Heart left ventricle (tissue), 16 donors: Measurements from ENCODE around the gene NPRL2. TPM values are rescaled to one million over a fixed set of nuclear protein-coding genes. Genes with fewer than 3 reads are reported as not detected.

Experiments used
- ATAC-seq, 4 donors: fragments of 200-7000 bp; cut with Tn5 transposase; one replicate each; pipeline ENCODE4 v1.9.1; 2020 to 2022; ENCODE audit warnings: moderate library complexity in 4 of 4, mild to moderate bottlenecking in 3 of 4, moderate number of reproducible peaks in 1 of 4
- DNase-seq, 5 donors: peaks; one replicate each; pipeline ENCODE4 v3.0.0-alpha.2; 2020
- H3K27ac ChIP-seq, 12 donors: fragments of 200-600 bp; sonication (generic) in 4 of 12; one replicate each; pipeline versions ENCODE4 v1.5.0 to v1.8.0; 2016 to 2022; ENCODE audit warnings: mild to moderate bottlenecking in 2 of 12
- H3K27me3 ChIP-seq, 9 donors: fragments of 200-600 bp; sonication (generic) in 2 of 9; one replicate each; pipeline versions ENCODE4 v1.5.1 to v1.8.0; 2016 to 2022; ENCODE audit warnings: mild to moderate bottlenecking in 3 of 9
- H3K36me3 ChIP-seq, 9 donors: fragments of 200-600 bp; sonication (generic) in 2 of 9; one replicate each; pipeline versions ENCODE4 v1.5.0 to v1.8.0; 2018 to 2022; ENCODE audit warnings: mild to moderate bottlenecking in 2 of 9
- H3K4me1 ChIP-seq, 12 donors: fragments of 200-600 bp; sonication (generic) in 4 of 12; one replicate each; pipeline versions ENCODE4 v1.5.0 to v1.8.0; 2016 to 2022; ENCODE audit warnings: mild to moderate bottlenecking in 3 of 12
- H3K4me3 ChIP-seq, 12 donors: fragments of 200-600 bp; sonication (generic) in 4 of 12; one replicate each; pipeline versions ENCODE4 v1.5.0 to v1.8.0; 2017 to 2022; ENCODE audit warnings: mild to moderate bottlenecking in 9 of 12, moderate library complexity in 4 of 12
- H3K9me3 ChIP-seq, 12 donors: fragments of 200-600 bp; sonication (generic) in 4 of 12; one replicate each; pipeline versions ENCODE4 v1.5.0 to v1.8.0; 2016 to 2022; ENCODE audit warnings: mild to moderate bottlenecking in 1 of 12
- POLR2A ChIP-seq, 2 donors: fragments of 450-650 bp; IDR thresholded peaks; one replicate each; pipeline ENCODE4 v1.6.1; 2017; ENCODE audit warnings: antibody characterized with exemption in 2 of 2, mild to moderate bottlenecking in 2 of 2, moderate library complexity in 2 of 2
- WGBS, 4 donors: extraction: QIAGEN DNeasy Blood & Tissue Kit in 2 of 4; methylation state at CpG; one replicate each; pipeline versions ENCODE4 v1.1.5 to v1.1.7; 2013 to 2018; 5-methylcytosine and 5-hydroxymethylcytosine counted together
- intact Hi-C, 10 donors: fragments of 100-400 bp; cut with DNase I; formaldehyde crosslinking; loops; one replicate each; pipeline versions ENCODE4 v1.11.1 to v1.14.2; 2022
- polyA plus RNA-seq, 2 donors: library from polyadenylated mRNA; stranded (reverse); fragments of 200-250 nt; gene quantifications; one replicate each; pipeline ENCODE4 v1.2.3, GENCODE V29; 2013
- total RNA-seq, 9 donors: library from RNA; depleted of rRNA in 2 of 9; stranded (reverse); fragments of >200 nt in 2 of 9; fragmentation: NEBNext Ultra II Directional in 3 of 9; extraction: Animal tissue kit (Norgen Biotek cat#: 25700) in 3 of 9; gene quantifications; one replicate each; pipeline versions ENCODE4 v1.1.0 to v1.2.4, GENCODE V29; 2016 to 2023
- TF ChIP-seq, protein P1 (sequence below), 12 donors: fragments of 200-600 bp; sonication (generic) in 4 of 12; IDR thresholded peaks; one replicate each; pipeline versions ENCODE4 v1.5.0 to v1.8.0; 2018 to 2022; ENCODE audit warnings: antibody characterized with exemption in 12 of 12, mild to moderate bottlenecking in 5 of 12
- donor health status: ischemic (EF 13 %, LVEDD 7.1; RV severe dilation, severe dysfunction).
- donor health status: healthy with polysubstance abuse.
- donor health status: DM: no; HTN: yes; CAD: no.
- donor health status: DM: no; HTN: no; CAD: no.
- donor health status: ischemic (EF 25% LVEDD 6.9; RV normal size, moderate dysfunction).
- donor health status: ischemic (EF 25% LVEDD 5.7; RV mildly dilated, moderate dysfunction).
- donor health status: healthy.
- donor health status: DM: yes; HTN: yes; CAD: no.
- donor health status: ischemic (EF 35%, LVEDD 5.7; RV mildly dilated, moderate dysfunction).
- donor health status: nonischemic (EF 11% LVEDD 7.7; RV severe dilation, severe dysfunction).
- donor health status: DM: yes; HTN: yes; CAD: no.
- donor health status: PGD.
- donor health status: ischemic (EF 29% LVEDD 5.4; RV normal size, mild dysfunction).
- donor health status: nonischemic (EF 23%, LVEDD 6.1; RV moderate dilation, normal function).

Gene NPRL2
- total and polyA plus RNA-seq, 11 donors = 12.0 to 19.0 (median 15.3) TPM

- TF ChIP-seq, protein P1, sequence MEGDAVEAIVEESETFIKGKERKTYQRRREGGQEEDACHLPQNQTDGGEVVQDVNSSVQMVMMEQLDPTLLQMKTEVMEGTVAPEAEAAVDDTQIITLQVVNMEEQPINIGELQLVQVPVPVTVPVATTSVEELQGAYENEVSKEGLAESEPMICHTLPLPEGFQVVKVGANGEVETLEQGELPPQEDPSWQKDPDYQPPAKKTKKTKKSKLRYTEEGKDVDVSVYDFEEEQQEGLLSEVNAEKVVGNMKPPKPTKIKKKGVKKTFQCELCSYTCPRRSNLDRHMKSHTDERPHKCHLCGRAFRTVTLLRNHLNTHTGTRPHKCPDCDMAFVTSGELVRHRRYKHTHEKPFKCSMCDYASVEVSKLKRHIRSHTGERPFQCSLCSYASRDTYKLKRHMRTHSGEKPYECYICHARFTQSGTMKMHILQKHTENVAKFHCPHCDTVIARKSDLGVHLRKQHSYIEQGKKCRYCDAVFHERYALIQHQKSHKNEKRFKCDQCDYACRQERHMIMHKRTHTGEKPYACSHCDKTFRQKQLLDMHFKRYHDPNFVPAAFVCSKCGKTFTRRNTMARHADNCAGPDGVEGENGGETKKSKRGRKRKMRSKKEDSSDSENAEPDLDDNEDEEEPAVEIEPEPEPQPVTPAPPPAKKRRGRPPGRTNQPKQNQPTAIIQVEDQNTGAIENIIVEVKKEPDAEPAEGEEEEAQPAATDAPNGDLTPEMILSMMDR (IDR thresholded peaks at IDR 0.05) = no peak
- TF ChIP-seq POLR2A (IDR thresholded peaks at IDR 0.05) = no peak
- DNase-seq (peak in 1 of 5 donors; percentile 58), ATAC-seq (no peak)
- peaks cover 0 to 17% (median 9%) of the 10 kb centered on the region in 9 donors for H3K36me3 ChIP-seq
- H3K4me1 ChIP-seq = peaks cover 7 to 55% (median 35%) of the 10 kb centered on the region in 12 donors
- H3K27me3 ChIP-seq = peaks cover 0 to 4% (median 0%) of the 10 kb centered on the region in 9 donors
- no peak overlapping the region for H3K27ac ChIP-seq
- intact Hi-C loops = loop anchor here in 3 of 10 donors (5.0 to 10.0 kb wide), 3 partner anchors 87 to 1040 kb away; partner anchors contain the start of genes CISH (in 2 of the 3) and MANF (in 1 of the 3)
- peak overlapping the region in 9 of 12 donors; percentile 37 to 57 (median 48) for H3K4me3 ChIP-seq
- no peaks in the 10 kb centered on the region for H3K9me3 ChIP-seq
- WGBS, 4 donors = 71 to 82% (median 79%) methylated on average over 6 to 8 of the region's 8 CpGs
Observed at GRCh38 chr3:50345008-50345407, 5.6 kb downstream of the NPRL2 start.

DNA sequence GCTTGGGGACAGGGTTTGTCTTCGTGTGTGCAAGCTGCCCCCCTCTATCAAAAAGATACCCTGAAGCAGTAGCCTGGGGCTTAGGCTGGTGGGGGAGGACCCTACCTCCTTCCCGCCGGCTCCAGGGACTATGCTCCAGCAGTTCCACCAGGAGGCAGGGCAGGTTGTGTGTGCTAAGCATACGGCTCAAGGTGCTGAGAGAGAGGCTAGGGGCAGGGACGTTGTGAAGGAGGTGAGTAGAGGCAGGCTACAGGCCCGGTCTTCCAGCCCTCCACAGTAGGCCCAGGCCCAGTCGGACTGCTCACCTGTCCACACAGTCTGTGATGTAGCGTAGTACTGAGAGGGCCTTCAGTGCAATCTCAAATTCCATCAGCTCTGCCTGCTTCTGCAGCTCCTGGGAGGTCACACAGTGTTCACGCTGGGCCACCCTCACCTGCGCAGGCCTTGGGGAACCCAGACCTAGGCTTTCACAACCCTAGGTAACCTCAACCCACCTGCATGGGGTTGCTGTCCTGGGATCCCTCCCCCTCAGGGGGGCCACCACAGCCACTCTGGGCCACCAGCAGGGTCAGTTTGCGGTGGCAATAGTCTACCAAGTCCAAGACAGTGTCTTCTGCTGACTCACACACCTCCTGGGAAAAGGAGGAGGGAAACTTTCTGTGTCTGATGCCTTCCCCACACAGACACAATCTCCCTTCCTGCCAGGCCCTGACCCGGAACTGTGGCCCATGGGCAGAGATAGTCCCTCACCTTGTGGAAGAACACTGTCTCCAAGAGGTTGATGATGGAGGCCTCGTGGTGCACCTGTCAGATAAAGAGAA lies 7.6 kb downstream of the NPRL2 start:
- ATAC-seq = no peak
- no peak overlapping the region for H3K27ac ChIP-seq
- 88% methylated on average over 13 of the region's 13 CpGs for WGBS, 4 donors
- no peak for DNase-seq
- peaks cover 0 to 4% (median under 1%) of the 10 kb centered on the region in 9 donors for H3K36me3 ChIP-seq
- intact Hi-C loops = loop anchor here in 1 of 10 donors (10.0 kb wide), 1 partner anchor 1042 kb away; the partner anchor contains the start of gene MANF
- H3K9me3 ChIP-seq = no peaks in the 10 kb centered on the region
- TF ChIP-seq, protein P1 (IDR thresholded peaks at IDR 0.05) = no peak
- TF ChIP-seq POLR2A (IDR thresholded peaks at IDR 0.05) = no peak
- peaks cover 0 to 4% (median 0%) of the 10 kb centered on the region in 9 donors for H3K27me3 ChIP-seq
- H3K4me1 ChIP-seq = peaks cover 4 to 60% (median 43%) of the 10 kb centered on the region in 12 donors
- H3K4me3 ChIP-seq = no peak overlapping the region

DNA sequence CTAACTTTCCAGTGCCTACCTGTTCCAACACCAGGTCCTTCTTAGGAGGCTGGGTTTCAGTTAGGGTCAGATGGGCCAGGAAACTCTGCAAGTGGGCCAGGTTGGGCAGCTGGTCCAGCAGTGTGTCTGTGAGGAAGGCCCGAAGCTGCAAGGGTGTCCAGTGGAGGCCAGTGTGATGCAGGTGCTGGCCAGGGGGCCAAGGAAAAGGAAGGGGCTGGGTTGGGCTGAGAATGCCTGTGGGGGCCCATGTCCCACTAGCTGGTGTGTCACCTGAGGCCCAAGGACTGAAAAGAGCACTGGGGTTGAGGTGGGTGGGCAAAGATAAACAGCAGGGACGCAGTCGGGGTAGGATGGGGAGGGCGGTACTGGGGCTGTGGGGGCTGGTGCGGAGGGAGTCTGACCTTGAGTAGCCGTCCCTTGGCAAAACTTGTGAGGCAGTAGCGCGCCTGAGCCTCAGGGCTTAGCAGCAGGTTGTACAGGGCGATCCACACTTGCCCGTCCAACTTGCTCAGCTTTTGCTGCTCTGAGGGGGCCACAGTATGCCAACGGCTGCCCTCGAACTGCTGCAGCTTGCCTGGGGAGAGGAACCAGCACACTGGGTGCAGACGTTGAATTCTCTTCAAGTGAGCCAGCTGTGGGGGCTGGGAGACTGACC lies 8.5 kb downstream of the NPRL2 start:
- Histone ChIP-seq H3K9me3 (no peaks in the 10 kb centered on the region), H3K27ac (peak overlapping the region in 1 of 12 donors; percentile 98), H3K4me1 (peaks cover 4 to 61% (median 48%) of the 10 kb centered on the region in 12 donors), H3K27me3 (peaks cover 0 to 4% (median 0%) of the 10 kb centered on the region in 9 donors), H3K4me3 (peak overlapping the region in 1 of 12 donors; percentile 95), H3K36me3 (no peaks in the 10 kb centered on the region)
- TF ChIP-seq POLR2A (IDR thresholded peaks at IDR 0.05) = no peak
- TF ChIP-seq, protein P1 (IDR thresholded peaks at IDR 0.05) = no peak
- ATAC-seq (no peak), DNase-seq (no peak)
- WGBS, 4 donors = 91 to 93% (median 92%) methylated on average over 10 to 13 of the region's 13 CpGs
- intact Hi-C loops = loop anchor here in 1 of 10 donors (10.0 kb wide), 1 partner anchor 1043 kb away; the partner anchor contains the start of gene MANF
